Measurements from ENCODE around the gene RXRA. TPM values are rescaled to one million over a fixed set of nuclear protein-coding genes. Genes with fewer than 3 reads are reported as not detected.
A peak's percentile ranks its signal among the peaks of the same experiment; 100 is the strongest.

RXRA gene
- total and polyA plus RNA-seq, 4 donors = 41.5 to 116 (median 74.1) TPM

- TF ChIP-seq REST (IDR thresholded peaks at IDR 0.05) = no peak
- no peak for TF ChIP-seq TAF1 (conservative IDR thresholded peaks at IDR 0.05)
- TF ChIP-seq SP1 (IDR thresholded peaks at IDR 0.05) = no peak
- TF ChIP-seq FOXA1 (IDR thresholded peaks at IDR 0.05) = no peak
- TF ChIP-seq ATF3 (IDR thresholded peaks at IDR 0.05) = no peak
Measured at GRCh38 chr9:134319306-134320125, 6.7 kb upstream of the RXRA start (continued).

- Histone ChIP-seq H3K4me3 (ENCODE audit: low read depth in 1 of 3, low read length in 3 of 3) (no peak overlapping the region), H3K27me3 (ENCODE audit: control insufficient read depth in 4 of 4, insufficient read depth in 4 of 4, low read length in 3 of 4) (no peaks in the 10 kb centered on the region), H3K9me3 (ENCODE audit: control insufficient read depth in 4 of 4, low read length in 3 of 4) (no peaks in the 10 kb centered on the region), H3K9ac (ENCODE audit: low read depth in 1 of 2, low read length in 2 of 2) (peak overlapping the region in 1 of 2 donors; percentile 75), H3K27ac (ENCODE audit: low read depth in 1 of 2, low read length in 2 of 2) (peak overlapping the region; percentile 100), H3K36me3 (ENCODE audit: control insufficient read depth in 4 of 4, insufficient read depth in 3 of 4, low read depth in 1 of 4, low read length in 3 of 4) (no peaks in the 10 kb centered on the region), H3K4me1 (ENCODE audit: control insufficient read depth in 4 of 4, insufficient read depth in 4 of 4, low read length in 3 of 4) (peaks cover 22 to 77% (median 56%) of the 10 kb centered on the region in 4 donors)
- 60% methylated on average over 22 of the region's 22 CpGs for WGBS
- DNase-seq (ENCODE audit: low spot score) = peak; percentile 34
- TF ChIP-seq EGR1 (IDR thresholded peaks at IDR 0.05; ENCODE audit: low read depth in 2 of 2) (no peak), JUND (IDR thresholded peaks at IDR 0.05) (no peak), ZBTB33 (IDR thresholded peaks at IDR 0.05) (no peak), MAX (IDR thresholded peaks at IDR 0.05) (no peak), ATF3 (IDR thresholded peaks at IDR 0.05) (no peak)
Measured at GRCh38 chr9:134320126-134320867, 6.0 kb upstream of the RXRA start.

GRCh38 chr9:134320868-134321471, 5.3 kb upstream of the RXRA start:
- H3K27ac ChIP-seq (ENCODE audit: low read depth in 1 of 2, low read length in 2 of 2) = peak overlapping the region; percentile 100
- peak overlapping the region; percentile 16 to 95 for H3K9ac ChIP-seq (ENCODE audit: low read depth in 1 of 2, low read length in 2 of 2)
- WGBS = 44% methylated on average over 22 of the region's 22 CpGs
- DNase-seq (ENCODE audit: low spot score) = no peak
- no peaks in the 10 kb centered on the region for H3K36me3 ChIP-seq (ENCODE audit: control insufficient read depth in 4 of 4, insufficient read depth in 3 of 4, low read depth in 1 of 4, low read length in 3 of 4)
- peaks cover 22 to 77% (median 56%) of the 10 kb centered on the region in 4 donors for H3K4me1 ChIP-seq (ENCODE audit: control insufficient read depth in 4 of 4, insufficient read depth in 4 of 4, low read length in 3 of 4)
- no peaks in the 10 kb centered on the region for H3K27me3 ChIP-seq (ENCODE audit: control insufficient read depth in 4 of 4, insufficient read depth in 4 of 4, low read length in 3 of 4)
- no peak overlapping the region for H3K4me3 ChIP-seq (ENCODE audit: low read depth in 1 of 3, low read length in 3 of 3)
- H3K9me3 ChIP-seq (ENCODE audit: control insufficient read depth in 4 of 4, low read length in 3 of 4) = no peaks in the 10 kb centered on the region
- TF ChIP-seq JUND (IDR thresholded peaks at IDR 0.05) (peak in 1 of 2 donors; percentile 12), RXRA (IDR thresholded peaks at IDR 0.05) (peak; percentile 86 to 95), EGR1 (IDR thresholded peaks at IDR 0.05; ENCODE audit: low read depth in 2 of 2) (peak; percentile 50 to 70), SP1 (IDR thresholded peaks at IDR 0.05) (peak; percentile 94), GABPA (IDR thresholded peaks at IDR 0.05 in 1 of 2, conservative IDR thresholded peaks at IDR 0.05 in 1 of 2) (no peak), FOXA1 (IDR thresholded peaks at IDR 0.05) (no peak), HNF4G (IDR thresholded peaks at IDR 0.05) (peak; percentile 91), FOXA2 (IDR thresholded peaks at IDR 0.05) (no peak), ATF3 (IDR thresholded peaks at IDR 0.05) (peak; percentile 76), YY1 (IDR thresholded peaks at IDR 0.05) (no peak), ZBTB33 (IDR thresholded peaks at IDR 0.05) (no peak), CTCF (IDR thresholded peaks at IDR 0.05; ENCODE audit: low read depth, low read length, missing input control) (no peak)
